A549 (cell line): Measurements from ENCODE around the gene TBX10. TPM values are rescaled to one million over a fixed set of nuclear protein-coding genes. Genes with fewer than 3 reads are reported as not detected.

Experiments used
- ATAC-seq, 2 experiments: fragments of 200-7000 bp in 1 of 2; fragments of >200 bp in 1 of 2; cut with Nextera tagmentation in 1 of 2; cut with Tn5 transposase in 1 of 2; 3 replicates each; pipeline versions ENCODE4 v1.8.0 to v1.9.1; 2018 to 2020; ENCODE audit warnings: mild to moderate bottlenecking in 1 of 2, moderate library complexity in 1 of 2
- CTCF ChIA-PET: fragments of 300-600 bp; sonication (Branson Sonifier 250); formaldehyde crosslinking; extraction: SDS; loops from one replicate; lab custom pipeline; 2021; ENCODE audit warnings: antibody characterized with exemption, inconsistent platforms; lab: Yijun Ruan, JAX
- POLR2A ChIA-PET: fragments of 350-600 bp; formaldehyde crosslinking; extraction: SDS; loops from one replicate; lab custom pipeline; 2021; ENCODE audit warnings: antibody characterized with exemption, inconsistent platforms; lab: Yijun Ruan, JAX
- DNase-seq, 2 experiments: peaks; one replicate each; pipeline versions ENCODE4 v3.0.0 to v3.0.0-alpha.2; 2011 to 2016; ENCODE audit warnings: low read depth in 1 of 2, low spot score in 1 of 2
- FAIRE-seq: peaks from 2 replicates; lab custom pipeline; 2011; peaks lifted over from hg19 to GRCh38; lab: Jason Lieb, UNC
- H3K27ac ChIP-seq, 2 experiments: fragments of >200 bp; sonication (Bioruptor Twin); formaldehyde crosslinking; 3 replicates each; pipeline ENCODE4 v1.5.1; 2016 to 2017
- H3K4me1 ChIP-seq: fragments of >200 bp; sonication (Bioruptor Twin); formaldehyde crosslinking; 3 replicates; pipeline ENCODE4 v1.6.1; 2016
- H3K4me2 ChIP-seq: fragments of >200 bp; sonication (Bioruptor Twin); formaldehyde crosslinking; 3 replicates; pipeline ENCODE4 v1.6.1; 2016
- H3K4me3 ChIP-seq: fragments of >200 bp; sonication (Bioruptor Twin); formaldehyde crosslinking; 3 replicates; pipeline ENCODE4 v1.5.1; 2016
- H3K9me3 ChIP-seq: fragments of >200 bp; sonication (Bioruptor Twin); formaldehyde crosslinking; 3 replicates; pipeline ENCODE4 v1.6.1; 2016
- ATOH8 ChIP-seq: fragments of 250-450 bp; sonication (Bioruptor Pico); IDR thresholded peaks from 2 replicates; pipeline ENCODE4 v1.5.0; 2020; ENCODE audit warnings: low read depth, mild to moderate bottlenecking, moderate library complexity
- CTCF ChIP-seq: fragments of >200 bp; sonication (Bioruptor Twin); formaldehyde crosslinking; IDR thresholded peaks from 3 replicates; pipeline ENCODE4 v1.5.1; 2016
- EHMT2 ChIP-seq: fragments of 200-600 bp; sonication (generic); IDR thresholded peaks from 2 replicates; pipeline ENCODE4 v1.6.1; 2016; ENCODE audit warnings: antibody characterized with exemption, low read depth, mild to moderate bottlenecking, moderate library complexity
- GATA3 ChIP-seq: IDR thresholded peaks from 2 replicates; pipeline ENCODE4 v1.6.1; 2012; ENCODE audit warnings: borderline replicate concordance
- HDAC2 ChIP-seq: fragments of 200-600 bp; sonication (generic); IDR thresholded peaks from 2 replicates; pipeline ENCODE4 v1.6.1; 2016
- HES2 ChIP-seq: fragments of >200 bp; sonication (Bioruptor Twin); formaldehyde crosslinking; IDR thresholded peaks from 2 replicates; pipeline ENCODE4 v1.6.1; 2016
- HEYL ChIP-seq: fragments of 250-450 bp; sonication (Bioruptor Pico); IDR thresholded peaks from 2 replicates; pipeline ENCODE4 v1.8.0; 2021; ENCODE audit warnings: mild to moderate bottlenecking, moderate library complexity
- HOXB13 ChIP-seq: fragments of 250-450 bp; sonication (Bioruptor Pico); IDR thresholded peaks from 2 replicates; pipeline ENCODE4 v1.5.0; 2020; ENCODE audit warnings: low read depth, mild to moderate bottlenecking, moderate library complexity
- HOXB5 ChIP-seq: fragments of 250-450 bp; sonication (Bioruptor Pico); IDR thresholded peaks from 2 replicates; pipeline ENCODE4 v1.5.0; 2020; ENCODE audit warnings: mild to moderate bottlenecking, moderate library complexity
- KDM1A ChIP-seq: fragments of 200-600 bp; sonication (generic); IDR thresholded peaks from 2 replicates; pipeline ENCODE4 v1.6.1; 2016; ENCODE audit warnings: low read depth, mild to moderate bottlenecking
- MAFK ChIP-seq: fragments of 450-650 bp; IDR thresholded peaks from 2 replicates; pipeline ENCODE4 v1.6.1; 2014; ENCODE audit not compliant: partially characterized antibody
- MAZ ChIP-seq: fragments of 150-350 bp; IDR thresholded peaks from 2 replicates; pipeline ENCODE4 v1.6.1; 2014; ENCODE audit warnings: antibody characterized with exemption, low read depth, low read length, borderline replicate concordance
- POLR2A ChIP-seq: IDR thresholded peaks from 2 replicates; pipeline ENCODE4 v1.6.1; 2012; ENCODE audit warnings: mild to moderate bottlenecking, low read length
- SMC3 ChIP-seq: fragments of >200 bp; sonication (Bioruptor Twin); formaldehyde crosslinking; IDR thresholded peaks from 3 replicates; pipeline ENCODE4 v1.6.1; 2018; ENCODE audit warnings: inconsistent platforms
- TFCP2L1 ChIP-seq: fragments of 250-450 bp; sonication (Bioruptor Pico); IDR thresholded peaks from 2 replicates; pipeline ENCODE4 v1.5.0; 2021; ENCODE audit warnings: mild to moderate bottlenecking
- WGBS: methylation state at CpG from one replicate; pipeline ENCODE4 v1.1.6; 2017; ENCODE audit errors: missing lambda C conversion rate; 5-methylcytosine and 5-hydroxymethylcytosine counted together
- polyA plus RNA-seq, 4 experiments: library from polyadenylated mRNA; depleted of rRNA in 3 of 4; stranded (reverse); fragments of >200 nt; fragmentation: RNase III in 1 of 4; extraction: RNeasy Plus Mini Kit Qiagen cat#74134 plus additional on column Dnase treatment in 1 of 4; gene quantifications; 2 replicates in 3 of 4; 3 replicates in 1 of 4; pipeline ENCODE4 v1.2.3, GENCODE V29; 2011 to 2017
- TF ChIP-seq, protein P1 (sequence below): IDR thresholded peaks from 2 replicates; pipeline ENCODE4 v1.6.1; 2012

Gene TBX10
- polyA plus RNA-seq, 2 of the 4 experiments (the other 2 are of a cell fraction) = not detected

GRCh38 chr11:67629386-67630227 is 10.0 kb downstream of the TBX10 start, which contains the start of gene NUDT8 (continued):
- TF ChIP-seq HOXB13 (CRISPR knock-in tag) (no peak), CTCF (peak; percentile 94), TFCP2L1 (CRISPR knock-in tag) (0 out of 2 replicates have a peak, but pooled peaks have one; percentile 27)
- TF ChIP-seq, all 56 proteins: peak for 17

DNA sequence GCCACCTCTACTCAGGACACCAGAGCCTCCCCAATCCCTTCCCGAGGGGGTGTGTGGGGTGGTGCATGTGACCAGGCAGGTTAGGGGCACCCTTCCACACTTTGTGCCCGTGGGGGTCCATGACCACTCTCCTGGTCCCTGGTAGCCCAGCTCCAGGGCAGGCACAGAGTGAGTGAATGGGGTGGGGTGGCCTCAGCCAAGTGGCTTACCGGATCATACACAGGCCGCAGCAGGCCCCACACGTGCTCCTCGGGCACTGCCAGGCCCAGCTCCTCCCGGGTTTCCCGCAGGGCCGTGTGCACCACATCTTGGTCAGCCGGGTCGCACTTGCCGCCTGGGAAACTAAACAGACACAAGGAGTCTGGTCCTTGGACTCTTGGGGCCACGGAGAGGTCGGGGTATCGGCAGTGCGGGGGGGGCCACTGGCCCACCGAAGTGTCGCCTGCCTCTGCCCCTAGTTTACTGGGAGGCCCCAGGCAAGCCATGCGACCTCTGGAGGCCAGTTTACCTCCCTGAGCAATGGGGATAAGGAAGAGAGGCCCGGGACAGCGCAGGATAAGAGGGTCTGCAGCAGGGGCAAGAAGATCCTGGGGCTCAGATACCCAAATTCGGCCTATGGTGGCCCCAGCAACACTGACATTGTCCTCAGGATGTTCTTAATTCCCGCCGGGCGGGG is 10.7 kb downstream of the TBX10 start:
- peak overlapping the region; percentile 59; the same call in 1 of the 3 replicates for H3K4me3 ChIP-seq
- POLR2A ChIA-PET = interaction anchor here (2.0 to 2.4 kb wide), 3 partner anchors 11 to 20 kb away, joined by 6 to 10 read pairs (median 9); no protein-coding TSS in a partner anchor
- DNase-seq (no peak), FAIRE-seq (no peak), ATAC-seq (no peak)
- H3K9me3 ChIP-seq = no peaks in the 10 kb centered on the region
- H3K4me2 ChIP-seq = peak overlapping the region; percentile 91
- 26% methylated on average over 16 of the region's 25 CpGs for WGBS
- CTCF ChIA-PET = interaction anchor here (0.6 to 14.1 kb wide), 40 partner anchors 8 to 1255 kb away, joined by 3 to 181 read pairs (median 4); partner anchors contain the start of genes ACY3, GSTP1 and TBX10
- TF ChIP-seq, protein P1, sequence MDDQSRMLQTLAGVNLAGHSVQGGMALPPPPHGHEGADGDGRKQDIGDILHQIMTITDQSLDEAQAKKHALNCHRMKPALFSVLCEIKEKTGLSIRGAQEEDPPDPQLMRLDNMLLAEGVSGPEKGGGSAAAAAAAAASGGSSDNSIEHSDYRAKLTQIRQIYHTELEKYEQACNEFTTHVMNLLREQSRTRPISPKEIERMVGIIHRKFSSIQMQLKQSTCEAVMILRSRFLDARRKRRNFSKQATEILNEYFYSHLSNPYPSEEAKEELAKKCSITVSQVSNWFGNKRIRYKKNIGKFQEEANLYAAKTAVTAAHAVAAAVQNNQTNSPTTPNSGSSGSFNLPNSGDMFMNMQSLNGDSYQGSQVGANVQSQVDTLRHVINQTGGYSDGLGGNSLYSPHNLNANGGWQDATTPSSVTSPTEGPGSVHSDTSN = no peak
- TF ChIP-seq HES2 = no peak
- TF ChIP-seq TFCP2L1 (CRISPR knock-in tag) = no peak
- TF ChIP-seq HDAC2 = no peak
- no peak for TF ChIP-seq EHMT2
- TF ChIP-seq POLR2A = no peak
- no peak for TF ChIP-seq SMC3
- no peak for TF ChIP-seq HEYL
- no peak for TF ChIP-seq KDM1A
- no peak for TF ChIP-seq ATOH8 (CRISPR knock-in tag)
- TF ChIP-seq HOXB13 (CRISPR knock-in tag) = no peak
- no peak for TF ChIP-seq HOXB5 (CRISPR knock-in tag)
- peak overlapping the region in 1 of 2 experiments; percentile 87; a peak in 2 of 6 replicates for H3K27ac ChIP-seq
- H3K4me1 ChIP-seq = peaks cover 6% of the 10 kb centered on the region; the same call in 2 of the 3 replicates

DNA sequence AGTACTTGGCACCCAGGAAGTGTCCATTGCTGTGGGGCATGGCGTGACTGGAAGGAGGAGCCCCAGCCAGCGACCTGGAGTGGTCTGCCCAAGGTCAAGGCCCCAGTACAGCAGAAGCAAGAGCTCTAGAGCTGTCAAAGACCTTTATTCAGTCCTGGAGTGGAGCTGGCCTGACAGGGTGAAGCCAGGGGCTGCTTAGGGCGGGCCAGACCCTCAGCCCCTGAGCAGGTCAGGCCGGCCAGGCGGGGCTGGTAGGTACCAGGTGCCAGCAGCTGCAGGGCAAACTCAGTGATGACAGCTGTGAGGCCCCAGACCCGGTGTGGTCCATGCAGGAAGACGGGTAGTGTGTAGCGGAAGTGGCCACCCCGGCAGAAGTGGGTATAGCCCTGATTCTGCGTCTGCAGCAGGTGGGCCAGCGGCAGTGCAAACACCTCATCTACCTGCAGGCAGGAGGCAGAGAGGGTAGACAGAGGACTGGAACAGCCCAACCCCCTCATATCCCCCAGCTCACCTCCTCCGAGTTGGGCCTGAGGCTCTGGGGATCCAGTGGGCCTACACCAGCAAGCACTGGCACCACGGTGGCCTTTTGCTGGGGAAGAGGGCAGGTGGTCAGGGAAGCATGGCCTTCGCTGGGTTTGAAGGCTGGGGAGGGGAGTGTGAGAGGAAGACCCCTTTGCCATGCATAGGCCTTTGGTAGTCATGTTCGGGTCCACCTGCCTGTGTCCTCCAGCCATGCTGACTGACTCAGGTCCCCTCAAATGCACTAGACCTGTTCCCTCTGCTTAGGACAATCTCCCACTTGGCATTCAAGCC is 11.5 kb downstream of the TBX10 start:
- POLR2A ChIA-PET = no interaction called here
- TF ChIP-seq CTCF (no peak), MAZ (no peak), GATA3 (no peak), HOXB13 (CRISPR knock-in tag) (no peak), MAFK (no peak)
- H3K4me1 ChIP-seq = peaks cover 6% of the 10 kb centered on the region; the same call in 2 of the 3 replicates
- WGBS = 80% methylated on average over 13 of the region's 15 CpGs
- H3K9me3 ChIP-seq = no peaks in the 10 kb centered on the region
- H3K4me2 ChIP-seq = no peak overlapping the region
- no peak overlapping the region for H3K4me3 ChIP-seq
- ATAC-seq (no peak), DNase-seq (no peak), FAIRE-seq (no peak)
- no peak overlapping the region for H3K27ac ChIP-seq
- CTCF ChIA-PET = interaction anchor here (0.9 to 14.1 kb wide), 28 partner anchors 9 to 352 kb away, joined by 3 to 181 read pairs (median 5); partner anchors contain the start of genes ACY3, ALDH3B2 and GSTP1
